Liver (tissue), 9 donors: ENCODE results near the gene RALY. TPM values are rescaled to one million over a fixed set of nuclear protein-coding genes. Genes with fewer than 3 reads are reported as not detected.

ENCODE experiments used
- DNase-seq: peaks from one replicate; pipeline ENCODE4 v3.0.0-alpha.2; 2017; ENCODE audit warnings: low spot score
- H3K27ac ChIP-seq, 2 donors: one replicate each; pipeline ENCODE4 v1.7.0; 2013; ENCODE audit warnings: inconsistent platforms in 2 of 2, low read length in 2 of 2, control low read depth in 1 of 2, low read depth in 1 of 2, mild to moderate bottlenecking in 1 of 2
- H3K27me3 ChIP-seq, 4 donors: one replicate each; pipeline versions ENCODE4 v1.6.1 to v1.7.0; 2013; ENCODE audit warnings: low read length in 3 of 4, inconsistent platforms in 1 of 4, mild to moderate bottlenecking in 1 of 4, moderate library complexity in 1 of 4; ENCODE audit not compliant: control insufficient read depth in 4 of 4, insufficient read depth in 4 of 4
- H3K36me3 ChIP-seq, 4 donors: one replicate each; pipeline versions ENCODE4 v1.6.1 to v1.7.0; 2013; ENCODE audit warnings: low read length in 3 of 4, mild to moderate bottlenecking in 3 of 4, low read depth in 1 of 4, moderate library complexity in 1 of 4; ENCODE audit not compliant: control insufficient read depth in 4 of 4, insufficient read depth in 3 of 4
- H3K4me1 ChIP-seq, 4 donors: one replicate each; pipeline versions ENCODE4 v1.6.1 to v1.7.0; 2013; ENCODE audit warnings: low read length in 3 of 4, mild to moderate bottlenecking in 3 of 4, moderate library complexity in 1 of 4; ENCODE audit not compliant: control insufficient read depth in 4 of 4, insufficient read depth in 4 of 4
- H3K4me3 ChIP-seq, 3 donors: one replicate each; pipeline versions ENCODE4 v1.6.1 to v1.7.0; 2013; ENCODE audit warnings: low read length in 3 of 3, control low read depth in 1 of 3, low read depth in 1 of 3, mild to moderate bottlenecking in 1 of 3
- H3K9ac ChIP-seq, 2 donors: one replicate each; pipeline ENCODE4 v1.7.0; 2013; ENCODE audit warnings: low read length in 2 of 2, mild to moderate bottlenecking in 2 of 2, moderate library complexity in 2 of 2, control low read depth in 1 of 2, low read depth in 1 of 2
- H3K9me3 ChIP-seq, 4 donors: one replicate each; pipeline versions ENCODE4 v1.6.1 to v1.7.0; 2013; ENCODE audit warnings: low read length in 3 of 4; ENCODE audit not compliant: control insufficient read depth in 4 of 4
- ATF3 ChIP-seq: IDR thresholded peaks from 2 replicates; pipeline ENCODE4 v1.6.1; 2016; ENCODE audit warnings: antibody characterized with exemption
- CTCF ChIP-seq: fragments of 150-350 bp; IDR thresholded peaks from 2 replicates; pipeline ENCODE4 v1.5.1; 2017; ENCODE audit warnings: improper control_type of control experiment, low read depth, low read length; ENCODE audit not compliant: missing input control
- FOXA1 ChIP-seq: IDR thresholded peaks from 2 replicates; pipeline ENCODE4 v1.6.1; 2016; ENCODE audit warnings: antibody characterized with exemption
- FOXA2 ChIP-seq: IDR thresholded peaks from 2 replicates; pipeline ENCODE4 v1.6.1; 2016; ENCODE audit warnings: antibody characterized with exemption
- GABPA ChIP-seq, 2 donors: IDR thresholded peaks in 1 of 2; conservative IDR thresholded peaks in 1 of 2; 2 replicates each; pipeline ENCODE4 v1.6.1; 2016; ENCODE audit warnings: antibody characterized with exemption in 2 of 2, mild to moderate bottlenecking in 1 of 2, moderate library complexity in 1 of 2
- HNF4G ChIP-seq: IDR thresholded peaks from 2 replicates; pipeline ENCODE4 v1.6.1; 2016; ENCODE audit warnings: antibody characterized with exemption
- JUND ChIP-seq, 2 donors: IDR thresholded peaks; 2 replicates each; pipeline ENCODE4 v1.6.1; 2016; ENCODE audit warnings: antibody characterized with exemption in 2 of 2
- MAX ChIP-seq: IDR thresholded peaks from 2 replicates; pipeline ENCODE4 v1.6.1; 2016; ENCODE audit warnings: antibody characterized with exemption
- RAD21 ChIP-seq, 2 donors: IDR thresholded peaks; 2 replicates each; pipeline ENCODE4 v1.6.1; 2016; ENCODE audit warnings: antibody characterized with exemption in 2 of 2, mild to moderate bottlenecking in 2 of 2
- REST ChIP-seq: IDR thresholded peaks from 2 replicates; pipeline ENCODE4 v1.6.1; 2016; ENCODE audit warnings: antibody characterized with exemption, mild to moderate bottlenecking
- RXRA ChIP-seq, 2 donors: IDR thresholded peaks; 2 replicates each; pipeline ENCODE4 v1.6.1; 2017 to 2018; ENCODE audit warnings: antibody characterized with exemption in 2 of 2, mild to moderate bottlenecking in 1 of 2
- SP1 ChIP-seq: IDR thresholded peaks from 2 replicates; pipeline ENCODE4 v1.6.1; 2018; ENCODE audit warnings: antibody characterized with exemption, mild to moderate bottlenecking
- YY1 ChIP-seq: IDR thresholded peaks from 2 replicates; pipeline ENCODE4 v1.6.1; 2016; ENCODE audit warnings: antibody characterized with exemption, mild to moderate bottlenecking
- WGBS: extraction: QIAGEN DNeasy Blood & Tissue Kit; methylation state at CpG from one replicate; pipeline ENCODE4 v1.1.7; 2013; 5-methylcytosine and 5-hydroxymethylcytosine counted together
- polyA plus RNA-seq, 2 donors: library from polyadenylated mRNA; stranded (reverse) in 1 of 2; unstranded in 1 of 2; fragments of 200-250 nt in 1 of 2; fragments of >200 nt in 1 of 2; fragmentation: Nextera tagmentation in 1 of 2; extraction: Ambion mirVana in 1 of 2; gene quantifications; one replicate each; pipeline versions ENCODE4 v1.2.1 to v1.2.3, GENCODE V29; 2013 to 2015
- total RNA-seq, 2 donors: library from RNA; depleted of rRNA; stranded (reverse); fragments of >200 nt; gene quantifications; one replicate each; pipeline ENCODE4 v1.2.3, GENCODE V29; 2014
- donor health status: healthy.
- donor health status: healthy.
- donor health status: healthy.
- donor health status: healthy.
- donor health status: healthy.

RALY gene
- total and polyA plus RNA-seq, 4 donors: 23.1 to 47.4 (median 33.3) TPM

GRCh38 chr20:34122274-34122980 lies 128.7 kb downstream of the RALY start:
- Histone ChIP-seq H3K9me3 (no peaks in the 10 kb centered on the region), H3K27ac (no peak overlapping the region), H3K27me3 (no peaks in the 10 kb centered on the region), H3K36me3 (no peaks in the 10 kb centered on the region), H3K9ac (no peak overlapping the region), H3K4me3 (no peak overlapping the region), H3K4me1 (no peaks in the 10 kb centered on the region)
- TF ChIP-seq YY1: no peak
- TF ChIP-seq FOXA1: no peak
- no peak for TF ChIP-seq GABPA (IDR thresholded peaks at IDR 0.05 in 1 of 2, conservative IDR thresholded peaks at IDR 0.05 in 1 of 2)
- DNase-seq: no peak
- WGBS: 92% methylated on average over 43 of the region's 43 CpGs

GRCh38 chr20:34123309-34123708 lies 129.6 kb downstream of the RALY start:
- no peaks in the 10 kb centered on the region for H3K9me3 ChIP-seq
- no peak overlapping the region for H3K27ac ChIP-seq
- no peak overlapping the region for H3K4me3 ChIP-seq
- no peak for DNase-seq
- no peaks in the 10 kb centered on the region for H3K27me3 ChIP-seq
- H3K9ac ChIP-seq: no peak overlapping the region
- no peak for TF ChIP-seq CTCF
- no peak for TF ChIP-seq RXRA (IDR thresholded peaks at IDR 0.05)
- no peak for TF ChIP-seq ATF3
- TF ChIP-seq GABPA (IDR thresholded peaks at IDR 0.05 in 1 of 2, conservative IDR thresholded peaks at IDR 0.05 in 1 of 2): no peak
- TF ChIP-seq SP1: no peak
- TF ChIP-seq MAX: no peak
- no peak for TF ChIP-seq REST
- TF ChIP-seq RAD21 (IDR thresholded peaks at IDR 0.05): no peak
- TF ChIP-seq FOXA2: no peak
- TF ChIP-seq JUND (IDR thresholded peaks at IDR 0.05): no peak
- TF ChIP-seq HNF4G: no peak
- TF ChIP-seq FOXA1: no peak
- TF ChIP-seq YY1: no peak
- H3K36me3 ChIP-seq: no peaks in the 10 kb centered on the region
- H3K4me1 ChIP-seq: no peaks in the 10 kb centered on the region
